Stimulated activated naive CD8-positive, alpha-beta T cell treated with anti-CD3 and anti-CD28 coated beads, Interleukin-15, Interleukin-2, amounts not matched to agents 100 U/mL and 50 U/mL, for 24 hours (primary cell): ENCODE data around the gene MISP.

Source experiments
- ATAC-seq: fragments of 150-1000 bp; cut with Tn5 transposase; one replicate; pipeline ENCODE4 v1.10.0; 2021
- DNase-seq: peaks from one replicate; pipeline ENCODE4 v3.0.0; 2021

The MISP gene

DNA sequence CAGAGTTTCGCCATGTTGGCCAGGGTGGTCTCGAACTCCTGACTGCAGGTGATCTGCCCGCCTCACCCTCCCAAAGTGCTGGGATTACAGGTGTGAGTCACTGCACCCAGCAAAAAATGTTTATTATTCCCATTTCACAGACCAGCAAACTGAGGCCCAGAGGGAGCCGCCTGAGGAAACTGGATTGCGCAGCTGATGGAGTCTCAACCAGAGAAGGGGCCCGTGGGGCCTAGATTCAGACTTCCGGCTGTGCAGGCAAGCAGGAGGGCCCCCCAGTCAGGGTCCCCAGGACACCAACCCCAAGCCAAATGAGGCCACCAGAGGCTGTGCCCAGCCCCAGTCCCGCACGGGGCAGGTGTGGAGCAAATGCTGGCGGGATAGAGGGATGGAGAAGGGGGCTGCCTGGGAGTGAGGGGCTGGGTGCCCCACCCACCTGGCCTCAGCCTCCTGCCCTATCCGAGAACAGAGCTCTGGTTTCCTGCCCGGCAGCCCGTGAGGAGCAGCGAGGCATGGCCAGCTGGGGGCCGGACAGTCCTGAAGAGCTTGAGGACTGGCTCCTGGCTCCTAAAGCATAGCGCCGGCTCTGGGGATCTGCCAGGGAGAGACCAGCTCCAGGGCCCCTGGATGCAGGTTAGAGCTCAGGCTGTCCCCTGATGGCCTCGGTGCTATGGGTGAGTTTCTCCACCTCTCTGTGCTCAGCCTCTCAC is 22.0 kb downstream of the MISP start:
- no peak for DNase-seq
- ATAC-seq, result no peak

DNA sequence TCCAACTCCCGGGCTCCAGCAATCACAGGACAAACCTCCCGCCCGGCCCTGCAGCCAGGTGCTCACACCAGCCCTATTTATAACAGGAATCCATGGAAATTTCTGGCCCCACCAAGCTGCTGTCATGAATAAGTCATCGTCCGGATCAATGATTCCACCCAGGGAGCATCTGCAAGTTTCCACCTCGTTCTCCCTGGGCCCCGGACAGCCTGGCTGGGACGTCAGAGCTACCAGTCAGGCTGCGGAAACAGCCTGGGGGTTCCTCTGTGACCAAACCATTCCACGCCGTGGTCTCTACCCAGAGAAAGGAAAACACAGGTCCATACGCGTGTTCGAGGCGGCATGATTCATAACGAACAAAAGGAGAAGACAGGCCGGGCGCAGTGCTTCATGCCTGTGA is 25.6 kb downstream of the MISP start:
- ATAC-seq, result no peak
- no peak for DNase-seq

DNA sequence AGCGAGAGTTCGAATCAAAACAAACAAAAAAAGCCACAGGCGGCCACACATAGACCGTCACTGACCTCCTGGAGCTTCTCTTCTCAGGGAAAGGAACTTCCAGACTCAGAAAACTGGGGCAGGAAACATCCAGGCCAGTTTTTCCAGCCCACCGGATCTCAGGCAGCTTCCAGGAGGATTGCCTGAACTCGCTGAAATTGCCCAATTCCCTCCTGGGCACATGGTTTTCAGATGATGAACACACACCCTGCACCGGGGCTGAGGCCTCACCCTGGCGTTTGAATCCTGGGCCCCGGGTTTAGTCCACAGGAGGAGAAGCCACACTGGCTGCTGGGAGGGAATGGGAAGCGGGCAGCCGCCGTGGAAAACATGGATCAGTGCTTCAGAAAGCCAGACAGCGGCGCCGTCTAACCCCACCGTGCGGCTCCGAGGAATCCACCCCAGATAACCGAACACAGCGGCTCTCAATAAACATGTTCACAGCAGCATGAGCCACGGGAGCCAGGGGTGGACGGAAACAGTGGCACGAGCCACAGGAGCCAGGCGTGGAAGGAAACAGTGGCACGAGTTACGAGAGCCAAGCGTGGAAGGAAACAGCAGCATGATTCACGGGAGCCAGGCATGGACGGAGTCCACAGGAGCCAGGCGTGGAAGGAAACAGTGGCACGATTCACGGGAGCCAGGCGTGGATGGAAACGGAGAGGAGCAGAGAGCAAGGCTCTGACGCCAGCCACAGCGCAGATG is 28.2 kb downstream of the MISP start:
- ATAC-seq, result no peak
- DNase-seq, result no peak

DNA sequence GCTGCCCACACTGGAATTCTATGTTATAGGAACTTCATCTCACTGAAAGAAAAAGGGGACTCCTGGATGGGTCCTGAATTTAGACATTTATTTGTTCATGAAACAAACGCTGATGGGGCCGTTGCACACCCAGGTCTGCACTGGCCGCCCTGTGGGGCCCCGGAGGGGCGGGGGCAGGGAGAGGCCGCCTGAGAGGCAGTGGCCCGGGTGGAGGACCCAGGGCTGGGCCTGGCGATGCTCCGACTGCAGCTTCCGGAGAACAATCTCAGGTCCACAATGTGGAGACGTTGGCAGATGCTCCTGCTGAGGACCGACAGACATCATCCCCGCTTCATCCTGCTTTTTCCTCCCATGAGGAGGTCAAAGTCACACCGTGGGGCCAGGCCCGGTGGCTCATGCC is 30.0 kb downstream of the MISP start:
- ATAC-seq, result no peak
- DNase-seq, result no peak

DNA sequence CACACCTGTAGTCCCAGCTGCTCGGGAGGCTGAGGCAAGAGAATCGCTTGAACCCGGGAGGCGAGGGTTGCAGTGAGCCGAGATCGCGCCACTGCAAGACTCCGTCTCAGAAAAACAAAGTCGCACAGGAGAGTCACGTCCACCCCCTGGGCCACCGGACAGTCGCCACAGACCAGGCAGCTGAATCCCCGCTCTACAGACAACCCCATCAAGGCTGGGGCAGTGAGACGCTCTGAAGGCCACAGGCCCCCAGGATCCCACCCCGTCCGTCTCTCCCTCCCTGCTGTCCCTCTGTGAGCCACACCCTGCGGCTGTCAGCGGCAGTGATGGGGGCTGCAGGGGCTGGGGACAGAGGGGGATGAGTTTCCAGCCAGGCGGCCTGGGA is 30.9 kb downstream of the MISP start:
- ATAC-seq (no peak), DNase-seq (no peak)

DNA sequence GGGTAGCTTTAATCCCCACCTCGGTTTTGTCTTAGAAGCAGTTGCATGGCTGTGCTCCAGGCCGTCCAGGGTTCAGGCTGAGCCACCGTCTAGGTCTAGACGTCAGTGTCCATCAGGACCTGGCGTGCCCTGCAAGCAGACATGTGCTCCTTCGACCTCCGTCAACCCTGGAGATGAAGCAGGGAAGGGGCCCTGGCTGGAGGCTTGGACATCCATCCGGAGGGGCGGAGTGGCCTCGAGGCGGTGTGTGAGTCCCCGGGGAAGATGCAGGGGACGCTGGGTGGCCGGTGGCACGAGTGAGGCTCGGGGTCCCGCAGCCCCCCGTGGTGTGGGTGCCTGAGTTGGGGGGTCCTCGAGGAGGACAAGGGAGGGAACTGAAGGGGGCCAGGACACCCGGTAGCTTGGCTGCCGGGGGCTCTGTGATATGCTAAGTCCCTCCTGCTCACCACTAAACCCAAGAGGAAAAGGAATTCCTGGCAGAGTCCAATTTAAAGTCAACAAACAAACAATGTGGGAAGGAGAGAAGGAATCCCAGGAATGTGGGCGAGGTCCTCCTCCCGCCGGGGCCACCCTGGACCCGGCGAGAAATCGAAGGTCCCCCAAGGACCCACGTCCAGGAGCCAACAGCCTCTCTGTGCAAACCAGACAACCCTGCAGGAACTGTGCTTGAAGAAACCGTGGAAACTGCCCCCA is 31.4 kb downstream of the MISP start:
- ATAC-seq, result no peak
- DNase-seq, result no peak

DNA sequence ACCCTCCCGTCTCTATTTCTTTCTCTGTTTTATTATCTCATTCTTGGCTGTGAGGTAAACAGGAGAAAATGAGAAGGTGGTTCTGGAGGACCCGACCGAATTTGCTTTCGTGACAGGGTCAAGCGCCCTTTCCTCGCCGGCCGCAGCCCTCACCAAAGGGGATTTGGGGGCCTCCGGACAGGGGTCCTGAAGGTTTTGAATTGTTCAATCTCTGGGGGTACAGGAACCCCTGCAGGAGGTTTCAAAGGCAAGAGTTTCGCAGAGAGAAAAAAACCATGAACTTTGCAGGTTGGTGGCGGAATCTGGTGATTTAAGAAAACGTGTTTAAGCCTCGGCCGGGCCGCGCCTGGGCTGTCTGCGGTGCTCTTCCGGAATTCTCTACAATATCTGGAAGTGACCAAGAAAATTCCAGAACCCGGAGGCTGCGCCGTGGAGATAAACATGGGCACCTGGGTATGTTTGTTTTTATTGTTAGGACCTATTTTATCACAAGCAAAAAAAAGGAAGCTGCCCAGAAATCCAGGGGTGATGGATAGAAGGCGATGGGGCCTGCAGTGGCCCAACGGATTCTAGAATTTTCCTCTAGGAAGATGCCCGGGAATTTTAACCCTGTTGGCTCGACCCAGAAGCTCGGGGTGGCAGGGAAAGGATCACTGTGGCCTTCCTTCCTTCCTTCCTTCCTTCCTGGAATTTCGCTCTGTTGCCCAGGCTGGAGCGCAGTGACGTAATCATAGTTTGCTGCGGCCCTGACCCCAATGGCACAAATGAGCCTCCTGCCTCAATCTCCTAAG is 32.2 kb downstream of the MISP start:
- ATAC-seq, result no peak

DNA sequence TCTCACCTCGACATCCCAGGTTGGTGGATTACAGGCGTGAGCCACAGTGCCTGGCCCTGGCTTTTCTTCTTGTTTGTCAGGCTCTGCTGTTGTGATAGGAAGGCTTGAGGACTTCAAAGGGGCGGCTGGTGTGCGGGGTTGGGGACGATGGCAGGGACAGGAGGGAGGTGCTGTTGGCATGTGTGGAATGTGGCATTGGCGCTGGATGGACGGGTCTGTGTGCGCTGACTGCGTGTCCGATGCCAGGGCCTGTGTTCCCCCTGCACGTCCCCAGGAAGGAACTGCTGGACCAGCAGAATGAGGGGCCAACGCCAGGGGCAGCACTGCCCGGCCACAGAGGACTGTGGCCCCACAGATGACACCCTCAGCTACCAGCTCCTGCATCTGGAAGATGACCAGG is 33.6 kb downstream of the MISP start:
- ATAC-seq, result no peak

More for the DNA sequence above, 32.2 kb downstream of the MISP start:
- no peak for DNase-seq

DNA sequence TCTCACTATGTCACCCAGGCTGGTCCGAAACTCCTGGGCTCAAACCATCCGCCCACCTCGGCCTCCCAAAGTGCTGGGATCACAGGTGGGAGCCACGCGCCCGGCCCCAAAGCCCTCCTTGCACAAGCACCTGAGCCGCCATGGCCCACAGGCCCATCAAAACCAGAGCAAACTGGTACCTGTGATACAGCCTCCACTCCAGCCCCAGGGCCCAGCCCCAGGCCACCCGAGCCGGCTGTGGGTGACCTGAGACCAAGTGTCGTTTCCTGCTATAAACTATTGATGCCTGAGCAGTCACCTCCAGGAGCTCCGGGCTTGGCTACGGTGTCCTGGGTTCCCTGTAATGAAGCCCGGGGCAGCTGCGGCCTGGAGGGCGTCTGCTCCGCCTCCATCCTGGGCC is 36.6 kb downstream of the MISP start:
- DNase-seq (no peak), ATAC-seq (no peak)

More for the DNA sequence above, 33.6 kb downstream of the MISP start:
- DNase-seq, result no peak

DNA sequence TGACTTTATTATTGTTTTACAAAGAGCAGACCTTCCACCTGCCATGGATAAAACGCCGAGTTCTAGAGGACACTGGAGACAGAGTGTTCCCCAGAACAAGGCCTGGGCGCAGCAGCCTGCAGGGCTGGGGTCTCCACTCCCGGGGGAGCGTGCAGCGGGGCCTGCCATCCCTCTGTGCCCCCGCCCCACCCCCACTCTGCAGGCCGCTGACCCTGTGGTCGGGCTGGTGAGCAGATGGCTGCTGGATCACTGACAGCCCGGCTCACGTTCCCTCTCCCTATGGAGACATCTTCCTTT is 37.7 kb downstream of the MISP start:
- DNase-seq, result no peak
- no peak for ATAC-seq

DNA sequence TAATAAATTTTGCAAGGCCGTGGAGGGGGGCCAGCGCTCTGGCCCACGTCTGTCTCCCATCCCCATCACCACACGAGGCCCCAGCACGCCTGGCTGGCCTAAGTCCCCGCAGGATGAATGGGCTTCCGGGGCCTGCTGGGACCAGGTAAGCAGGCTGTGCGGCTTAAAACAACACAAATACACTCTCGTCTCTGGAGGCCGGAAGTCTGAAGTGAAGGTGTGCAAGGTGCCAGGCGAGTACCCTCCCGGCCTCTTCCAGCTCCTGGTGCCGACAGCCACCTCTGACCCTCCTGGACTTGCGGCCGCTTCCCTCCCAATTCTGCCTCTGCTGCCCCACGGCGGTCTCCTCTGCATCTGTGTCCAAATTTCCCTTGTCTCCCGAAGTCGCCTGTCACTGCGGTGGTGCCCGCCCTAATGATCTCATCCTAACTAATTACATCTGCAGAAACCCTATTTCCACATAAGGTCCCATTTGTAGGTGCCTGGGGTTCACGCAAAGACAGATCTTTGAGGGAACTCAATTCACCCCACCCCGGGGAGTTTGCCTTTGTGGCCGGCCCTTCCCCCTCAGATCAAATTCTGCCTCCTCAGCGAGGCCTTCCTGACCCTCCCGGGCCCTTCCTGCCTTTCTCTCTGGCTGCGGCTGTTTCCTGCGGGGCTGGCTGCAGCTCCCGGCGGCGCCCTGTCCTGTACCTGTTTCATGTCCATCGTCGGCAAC is 38.2 kb downstream of the MISP start:
- no peak for ATAC-seq
- no peak for DNase-seq

DNA sequence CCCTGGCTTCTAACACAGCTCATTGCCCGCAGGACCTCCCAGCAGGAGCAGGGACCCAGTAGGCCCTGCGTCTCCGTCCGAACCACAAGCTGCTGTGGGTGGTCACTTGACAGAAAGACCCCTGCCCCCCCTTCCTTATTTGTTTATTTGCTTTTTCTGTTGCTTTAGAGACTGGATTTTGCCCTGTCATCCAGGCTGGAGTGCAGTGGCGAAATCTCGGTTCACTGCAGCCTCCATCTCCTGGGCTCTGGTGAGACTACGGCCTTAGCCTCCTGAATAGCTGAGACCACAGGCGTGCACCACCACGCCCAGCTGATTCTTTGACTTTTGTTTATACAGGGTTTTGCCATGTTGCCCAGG is 38.8 kb downstream of the MISP start:
- ATAC-seq, result no peak
- DNase-seq, result no peak

DNA sequence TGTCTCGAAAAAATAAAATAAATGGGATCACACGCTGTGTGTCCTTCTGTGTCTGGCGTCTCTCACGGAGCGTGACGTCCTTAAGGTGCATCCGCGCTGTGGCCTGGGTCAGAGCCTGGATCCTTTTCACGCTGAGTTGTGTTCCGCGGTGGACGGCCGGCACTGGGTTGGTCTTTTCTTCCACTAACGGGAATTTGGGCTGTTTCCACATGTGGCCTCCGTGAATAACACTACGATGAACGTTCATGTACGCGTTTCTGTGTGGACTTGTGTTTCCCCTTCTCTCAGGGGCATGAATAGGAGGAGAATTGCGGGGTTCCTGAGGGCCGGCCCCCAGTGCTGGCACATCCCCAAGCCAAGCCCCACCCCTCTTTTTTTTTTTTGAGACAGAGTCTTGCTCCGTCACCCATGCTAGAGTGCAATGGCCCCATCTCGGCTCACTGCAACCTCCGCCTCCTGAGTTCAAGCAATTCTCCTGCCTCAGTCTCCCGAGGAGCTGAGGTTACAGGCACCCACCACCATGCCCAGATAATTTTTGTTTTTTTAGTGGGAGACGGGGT is 40.2 kb downstream of the MISP start:
- ATAC-seq, result no peak
- no peak for DNase-seq

DNA sequence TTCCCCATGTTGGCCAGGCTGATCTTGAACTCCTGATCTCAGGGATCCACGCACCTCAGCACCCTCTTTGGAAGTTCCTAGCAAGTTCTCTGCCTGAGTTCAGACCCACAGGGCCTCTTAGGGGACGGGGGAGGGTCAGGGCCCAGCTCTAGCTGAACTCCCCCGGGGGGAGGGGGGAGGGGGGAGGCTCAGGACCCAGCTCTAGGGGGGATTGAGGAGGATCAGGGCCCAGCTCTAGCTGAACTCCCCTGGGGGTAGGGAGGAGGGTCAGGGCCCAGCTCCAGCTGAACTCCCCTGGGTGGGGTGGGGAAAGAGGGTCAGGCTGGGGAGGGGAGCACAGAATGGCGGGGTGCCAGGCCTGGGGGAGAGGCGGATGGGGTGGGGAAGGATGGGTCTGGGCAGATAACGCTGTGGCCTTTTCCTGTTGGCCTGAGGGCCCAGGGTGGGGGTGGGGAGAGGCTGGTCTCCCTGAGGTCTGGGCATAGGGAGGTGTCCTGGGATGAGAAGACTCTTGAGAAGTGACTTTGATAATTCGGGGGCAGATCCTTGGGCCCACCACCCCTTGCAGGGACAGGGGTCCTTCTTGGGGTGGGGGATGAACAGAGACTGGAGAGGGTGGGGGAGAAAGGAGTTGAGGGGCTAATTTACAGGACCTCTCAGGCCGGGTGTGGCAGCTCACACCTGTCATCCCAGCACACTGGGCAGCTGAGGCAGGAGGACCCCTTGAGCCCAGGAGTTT is 40.8 kb downstream of the MISP start:
- ATAC-seq, result no peak
- no peak for DNase-seq

DNA sequence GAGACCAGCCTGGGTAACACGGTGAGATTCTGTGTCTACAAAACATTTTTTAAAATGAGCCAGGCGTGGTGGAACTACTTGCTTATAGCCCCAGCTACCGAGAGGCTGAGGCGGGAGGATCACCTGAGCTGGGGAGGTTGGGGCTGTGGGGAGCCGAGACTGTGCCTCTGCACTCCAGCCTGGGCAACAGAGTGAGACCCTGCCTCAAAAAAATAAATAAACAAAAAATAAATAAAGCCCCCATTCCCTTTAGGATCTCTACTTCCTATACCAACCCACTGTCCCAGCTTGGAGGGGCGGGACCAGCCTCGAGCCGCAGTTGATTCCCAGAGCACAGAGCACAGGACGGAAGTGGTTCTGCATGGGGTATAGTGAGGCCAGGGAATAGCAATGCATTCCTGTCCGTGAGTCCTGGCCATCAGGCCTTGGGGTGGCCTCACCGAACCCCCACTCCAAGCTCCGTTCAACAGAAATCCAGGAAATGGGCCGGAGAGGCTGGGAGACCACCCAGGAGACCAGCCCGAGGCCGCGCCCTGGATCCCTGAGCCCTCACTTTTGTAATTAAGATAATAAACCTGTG is 41.5 kb downstream of the MISP start:
- ATAC-seq (no peak), DNase-seq (no peak)

DNA sequence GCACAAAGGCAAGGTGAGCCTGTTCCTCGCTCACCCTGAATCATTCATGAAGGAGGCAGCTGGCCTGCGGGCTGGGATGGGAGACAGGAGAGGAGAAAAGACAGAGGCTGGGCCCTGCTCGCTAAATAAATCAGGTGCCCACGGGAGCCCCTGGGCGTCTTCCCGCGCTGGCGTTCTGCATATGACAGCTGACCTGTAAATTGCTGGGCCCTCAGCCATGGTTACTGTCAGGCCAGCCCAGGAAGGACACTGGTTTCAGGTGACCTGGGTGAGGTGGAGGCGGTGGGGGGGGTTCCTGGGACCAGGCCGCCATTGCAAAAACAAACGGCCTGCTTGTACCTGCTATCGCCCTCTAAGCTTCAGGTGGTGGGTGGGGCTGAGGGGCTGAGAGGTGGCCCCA is 42.9 kb downstream of the MISP start:
- no peak for ATAC-seq

DNA sequence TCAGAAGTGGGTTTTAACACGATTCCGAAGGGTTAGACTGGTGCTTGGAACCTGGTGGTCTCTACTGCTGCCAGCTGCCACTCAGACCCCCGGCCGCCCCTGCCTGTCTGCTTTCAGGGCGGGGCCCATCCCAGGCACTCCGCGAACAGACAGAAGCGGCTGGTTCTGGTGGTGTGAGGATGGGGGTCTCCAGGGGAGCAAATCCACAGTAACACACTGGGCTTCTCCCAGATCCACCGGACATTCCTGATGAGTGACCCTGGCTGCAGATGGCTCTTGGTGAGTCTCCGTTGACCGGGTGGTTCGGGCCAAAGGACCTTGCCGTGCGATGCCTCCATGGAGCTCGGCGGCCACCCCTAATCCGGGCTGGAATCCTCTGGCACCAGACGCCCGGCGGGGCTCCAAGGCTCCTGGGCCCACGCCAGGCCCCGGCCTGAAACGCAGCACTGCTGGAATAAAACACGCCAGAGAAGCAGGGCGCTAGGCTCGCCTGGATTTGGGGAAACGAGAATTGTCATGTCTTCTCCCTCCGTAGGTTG is 44.2 kb downstream of the MISP start:
- ATAC-seq (no peak), DNase-seq (no peak)

More for the DNA sequence above, 42.9 kb downstream of the MISP start:
- DNase-seq, result no peak

DNA sequence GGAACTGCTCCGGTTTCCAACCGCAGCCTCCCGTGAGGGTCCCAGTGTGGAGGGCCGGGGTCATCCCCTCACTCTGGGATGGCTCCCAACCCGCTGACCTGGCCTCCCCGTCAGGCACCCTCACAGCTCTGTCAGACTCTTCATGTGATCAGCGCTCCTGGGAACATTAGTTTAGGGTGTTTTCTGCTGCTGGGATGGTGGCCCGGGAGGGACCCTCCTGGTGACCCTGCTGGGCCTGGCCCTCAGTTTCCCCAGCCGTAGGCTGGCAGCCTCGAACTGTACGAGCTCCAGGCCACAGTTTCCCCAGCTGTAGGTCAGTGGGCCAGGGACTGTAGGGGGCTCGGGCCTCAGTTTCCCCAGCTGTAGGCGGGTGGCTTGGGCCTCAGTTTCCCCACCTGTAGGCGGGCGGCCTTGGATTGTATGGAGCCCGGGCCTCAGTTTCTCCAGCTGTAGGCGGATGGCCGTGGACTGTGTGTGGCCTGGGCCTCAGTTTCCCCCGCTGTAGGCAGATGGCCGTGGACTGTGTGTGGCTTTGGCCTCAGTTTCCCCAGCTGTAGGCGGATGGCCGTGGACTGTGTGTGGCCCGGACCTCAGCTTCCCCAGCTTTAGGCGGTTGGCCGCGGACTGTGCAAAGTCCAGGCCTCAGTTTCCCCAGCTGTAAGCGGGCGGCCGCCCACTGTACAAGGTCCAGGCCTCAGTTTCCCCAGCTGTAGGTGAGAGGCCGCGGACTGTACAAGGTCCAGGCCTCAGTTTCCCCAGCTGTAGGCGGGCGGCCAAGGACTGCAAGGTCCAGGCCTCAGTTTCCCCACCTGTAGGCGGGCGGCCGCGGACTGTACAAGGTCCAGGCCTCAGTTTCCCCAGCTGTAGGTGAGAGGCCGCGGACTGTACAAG is 45.0 kb downstream of the MISP start:
- no peak for DNase-seq
- ATAC-seq, result no peak
